Activated CD4-positive, CD25-positive, alpha-beta regulatory T cell (primary cell): ENCODE results near the gene HSD11B1L.
"Not testable (repeated sequence)": the region's sequence is repeated elsewhere in the genome, so short reads cannot be mapped to it uniquely, and the experiment has no call there.

ENCODE experiments used
- DNase-seq, 4 experiments: peaks; one replicate each; lab custom pipeline; 2025; lab: John Stamatoyannopoulos, UW

The HSD11B1L gene

DNA sequence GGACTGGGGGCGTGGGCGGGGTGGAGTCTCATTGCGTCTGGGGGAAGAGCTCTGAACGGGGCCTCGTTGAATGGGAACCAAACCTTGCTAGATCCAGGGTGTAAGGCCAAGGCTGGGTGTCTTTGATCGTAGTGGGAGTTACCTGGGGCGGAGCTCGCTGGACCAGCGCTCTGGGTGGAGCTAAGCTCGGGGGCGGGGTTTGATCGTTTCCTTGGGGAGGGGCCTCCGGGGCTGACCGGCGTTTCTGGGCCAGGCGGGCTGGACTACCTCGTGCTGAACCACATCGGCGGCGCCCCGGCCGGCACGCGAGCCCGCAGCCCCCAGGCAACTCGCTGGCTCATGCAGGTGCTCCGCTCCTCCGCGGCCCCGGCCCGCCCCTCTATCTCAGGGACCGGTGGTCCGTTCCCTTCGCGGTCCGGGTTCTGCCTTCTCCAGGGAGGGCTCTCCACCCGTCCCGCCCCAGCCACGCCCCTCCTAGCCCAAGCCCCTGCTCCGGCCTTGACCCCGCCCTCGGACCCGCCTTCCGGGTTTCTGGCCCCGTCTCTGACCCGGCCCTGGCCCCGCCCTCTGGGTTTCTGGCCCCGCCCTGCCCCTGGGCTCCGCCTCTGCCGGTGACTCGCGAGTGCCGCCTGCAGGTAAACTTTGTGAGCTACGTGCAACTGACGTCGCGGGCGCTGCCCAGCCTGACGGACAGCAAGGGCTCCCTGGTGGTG, 6.0 kb downstream of the HSD11B1L start:
- peak; percentile 85 to 99 (median 92) for DNase-seq

DNA sequence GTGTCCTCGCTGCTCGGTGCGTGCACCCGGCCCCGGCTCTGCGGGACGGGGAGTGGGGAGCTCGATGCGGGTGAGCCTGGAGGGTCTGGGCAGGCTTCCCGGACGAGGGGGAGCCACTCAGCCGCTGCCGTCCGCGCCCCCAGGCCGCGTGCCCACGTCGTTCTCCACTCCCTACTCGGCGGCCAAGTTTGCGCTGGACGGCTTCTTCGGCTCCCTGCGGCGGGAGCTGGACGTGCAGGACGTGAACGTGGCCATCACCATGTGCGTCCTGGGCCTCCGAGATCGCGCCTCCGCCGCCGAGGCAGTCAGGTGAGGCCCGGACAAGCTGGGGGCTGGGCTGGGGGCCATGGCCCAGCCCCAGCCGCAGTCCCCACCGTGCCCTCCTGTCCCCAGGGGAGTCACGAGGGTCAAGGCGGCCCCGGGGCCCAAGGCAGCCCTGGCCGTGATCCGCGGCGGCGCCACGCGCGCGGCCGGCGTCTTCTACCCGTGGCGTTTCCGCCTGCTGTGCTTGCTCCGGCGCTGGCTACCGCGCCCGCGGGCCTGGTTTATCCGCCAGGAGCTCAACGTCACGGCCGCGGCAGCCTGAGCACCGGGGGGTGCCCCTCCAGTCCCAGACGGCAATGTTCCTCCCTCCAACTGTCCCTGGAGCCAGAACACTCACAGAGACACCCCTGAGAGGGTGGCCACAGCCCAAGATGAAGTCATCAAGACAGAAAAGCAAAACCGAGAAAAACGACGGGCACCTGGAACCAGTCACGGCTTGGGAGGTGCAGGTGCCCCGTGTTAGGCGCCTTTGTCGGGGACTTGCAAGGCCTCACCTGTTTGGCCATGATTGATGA, 6.8 kb downstream of the HSD11B1L start:
- no peak for DNase-seq

- not testable (repeated sequence) for DNase-seq
Observed at GRCh38 chr19:5688262-5688881, 7.5 kb downstream of the HSD11B1L start.

DNA sequence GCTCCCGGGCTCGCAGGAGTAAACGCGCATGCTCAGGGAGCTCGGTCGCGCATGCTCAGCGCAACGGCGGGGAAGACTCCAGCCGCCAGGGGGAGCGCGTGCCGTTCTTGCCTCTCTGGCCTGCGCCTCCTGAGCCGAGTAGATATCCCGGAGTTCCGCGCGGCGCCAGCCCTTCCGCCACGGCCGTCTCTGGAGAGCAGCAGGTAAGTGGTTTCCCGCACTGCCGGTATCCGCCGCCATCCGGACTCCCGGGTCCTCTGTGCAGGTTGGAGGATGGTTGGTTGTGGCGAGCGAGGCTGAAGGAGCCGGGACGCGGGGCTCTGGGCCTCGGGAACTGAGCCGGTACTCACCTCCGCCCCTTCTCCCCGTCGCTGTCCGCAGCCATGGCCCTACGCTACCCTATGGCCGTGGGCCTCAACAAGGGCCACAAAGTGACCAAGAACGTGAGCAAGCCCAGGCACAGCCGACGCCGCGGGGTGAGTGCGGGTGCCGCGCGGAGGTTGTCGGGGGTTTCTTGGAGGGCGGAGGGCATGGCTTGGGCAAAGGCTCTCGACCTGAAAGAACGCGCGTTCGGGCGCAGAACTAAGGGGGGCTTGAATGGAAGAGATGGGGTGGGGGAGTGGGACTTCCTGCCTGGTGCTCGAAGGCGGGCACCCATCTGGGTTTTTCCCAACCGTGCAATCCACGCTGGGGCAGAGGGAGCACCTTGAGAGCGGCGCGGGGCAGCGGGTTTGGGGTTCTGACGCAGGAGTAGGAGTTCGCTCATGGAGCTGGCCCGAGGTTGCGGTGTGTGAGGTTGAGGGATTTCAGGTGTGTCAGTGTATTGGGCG, 9.5 kb downstream of the HSD11B1L start, which contains the start of gene RPL36:
TSS of gene RPL36 (plus strand) at position 171 of the 830 bp plus-strand sequence. CDS start at position 384, 213 bp downstream.
- DNase-seq, result peak; percentile 96 to 99 (median 98)

- DNase-seq, result peak in 1 of 4 experiments; percentile 38
Observed at GRCh38 chr19:5690955-5691821, 10.4 kb downstream of the HSD11B1L start.

GRCh38 chr19:5691822-5692722, 11.2 kb downstream of the HSD11B1L start:
- no peak for DNase-seq

GRCh38 chr19:5692723-5693194, 11.9 kb downstream of the HSD11B1L start:
- DNase-seq, result no peak

DNA sequence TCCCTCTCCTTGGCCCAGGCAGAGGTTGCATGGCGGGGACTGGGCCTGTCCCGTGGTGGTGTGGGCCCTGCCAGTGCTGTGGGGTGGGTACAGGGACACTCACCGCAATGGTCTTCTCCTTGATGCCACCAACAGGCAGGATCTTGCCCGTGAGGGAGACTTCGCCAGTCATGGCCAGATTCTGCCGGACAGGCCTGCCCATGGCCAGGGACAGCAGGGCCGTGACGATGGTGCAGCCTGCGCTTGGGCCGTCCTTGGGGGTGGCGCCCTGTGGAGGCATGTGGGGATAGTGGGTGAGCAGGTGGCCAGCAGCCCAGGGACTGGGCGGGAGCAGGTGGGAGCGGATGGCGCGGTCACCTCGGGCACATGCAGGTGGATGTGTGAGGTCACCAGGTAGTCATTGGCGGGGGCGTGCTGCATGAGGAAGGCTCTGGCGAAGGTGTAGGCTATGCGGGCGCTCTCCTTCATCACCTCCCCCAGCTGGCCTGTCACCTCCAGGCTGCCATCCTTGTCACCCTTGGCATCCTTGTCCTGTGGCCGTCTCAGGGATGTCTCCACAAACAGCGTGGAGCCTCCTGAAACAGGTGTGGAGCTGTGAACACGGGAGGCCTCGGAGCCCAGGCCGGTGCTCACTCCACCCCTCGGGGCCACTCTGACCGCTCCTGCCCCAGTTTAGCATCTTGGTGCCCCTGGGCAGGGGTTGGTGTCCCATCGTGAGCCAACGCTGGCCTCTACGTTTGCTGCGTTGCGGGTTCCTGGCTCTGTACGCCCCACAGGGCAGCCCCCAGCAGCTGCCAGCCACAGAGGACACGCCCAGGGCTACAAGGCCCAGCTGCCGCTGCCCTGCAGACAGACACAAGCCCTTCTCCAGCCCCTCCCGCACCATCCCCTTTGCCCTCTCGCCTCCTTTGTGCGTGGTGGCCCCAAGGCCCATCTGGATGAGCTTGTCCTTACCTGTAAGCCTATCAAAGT, 12.7 kb downstream of the HSD11B1L start:
- DNase-seq, result no peak

DNA sequence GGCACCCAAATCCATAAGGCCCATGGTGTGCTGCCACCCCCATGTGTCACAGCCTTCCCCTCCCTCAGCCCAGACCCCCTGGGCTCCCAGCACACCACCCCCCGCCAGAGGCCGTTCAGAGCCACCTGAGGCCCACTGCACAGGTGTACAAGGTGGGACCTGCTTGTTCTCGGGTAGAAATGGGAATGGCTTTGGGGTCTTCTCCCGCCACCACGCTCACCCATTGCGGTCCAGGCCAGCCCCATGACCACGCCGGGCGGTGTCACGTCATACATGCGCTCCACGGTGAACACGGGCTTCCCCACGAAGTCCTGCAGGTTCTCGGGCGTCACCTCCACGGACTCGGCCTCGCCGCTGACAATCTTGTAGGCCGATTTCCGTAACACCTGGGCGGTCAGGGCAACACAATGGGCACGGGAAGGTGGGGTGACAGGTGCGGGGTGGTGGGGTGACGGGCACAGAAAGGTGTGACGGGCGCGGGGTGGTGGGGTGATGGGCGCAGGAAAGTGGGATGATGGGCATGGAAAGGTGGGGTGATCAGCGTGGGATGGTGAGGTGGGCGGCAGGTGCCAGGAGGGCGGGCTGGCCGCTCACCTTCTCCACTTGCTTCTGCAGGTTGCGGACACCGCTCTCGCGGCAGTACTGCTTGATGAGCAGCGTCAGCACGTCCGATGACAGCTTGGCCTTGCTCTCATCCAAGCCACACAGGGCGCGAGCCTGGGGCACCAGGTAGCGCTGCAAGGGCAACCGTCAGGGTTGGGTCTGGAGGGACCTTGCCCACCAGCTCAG, 13.5 kb downstream of the HSD11B1L start:
- DNase-seq, result no peak

- no peak for DNase-seq
Observed at GRCh38 chr19:5694956-5695648, 14.3 kb downstream of the HSD11B1L start.

GRCh38 chr19:5695649-5696195, 14.9 kb downstream of the HSD11B1L start:
- DNase-seq, result no peak

GRCh38 chr19:5696196-5697021, 15.6 kb downstream of the HSD11B1L start:
- no peak for DNase-seq

- DNase-seq, result no peak
Observed at GRCh38 chr19:5697022-5697889, 16.4 kb downstream of the HSD11B1L start.

DNA sequence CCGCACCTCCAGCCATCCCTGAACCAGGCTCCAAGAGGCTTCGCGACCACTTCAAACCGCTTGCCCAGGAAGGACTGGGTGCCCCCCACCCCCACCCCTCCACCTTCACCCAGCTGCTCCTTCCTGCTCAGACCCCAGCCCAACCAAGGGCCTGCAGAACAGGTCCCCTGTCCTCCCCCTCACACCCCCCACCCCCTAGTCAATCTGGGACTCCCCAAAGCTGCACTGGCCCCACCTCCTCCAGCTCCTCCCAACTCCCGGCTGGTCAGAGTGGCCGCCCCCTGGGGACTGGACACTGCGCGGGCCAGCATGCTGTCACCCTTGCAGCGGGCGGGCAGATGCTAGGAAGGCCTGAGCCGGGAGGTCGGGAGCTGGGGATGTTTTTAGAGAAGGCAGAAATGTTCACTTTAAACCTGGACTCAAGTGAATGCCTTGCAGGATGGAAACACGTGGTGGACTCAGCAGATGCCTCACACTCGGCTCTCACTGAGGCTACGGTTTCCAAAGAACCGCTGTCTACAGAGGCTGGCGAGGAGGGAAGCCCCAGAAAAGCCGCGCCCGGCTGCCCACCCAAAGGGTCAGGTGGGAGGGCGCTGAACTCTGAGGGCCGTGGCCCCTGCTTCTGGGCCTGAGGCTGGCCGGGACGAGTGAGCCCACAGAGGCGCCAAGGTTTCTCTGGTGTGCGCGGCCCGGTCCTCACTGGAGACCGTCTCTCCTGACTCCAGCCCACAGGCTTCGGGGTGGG, 17.2 kb downstream of the HSD11B1L start:
- no peak for DNase-seq
